NAMALWA (cell line): ENCODE data around the gene PADI1.
"Not testable (repeated sequence)": the region's sequence is repeated elsewhere in the genome, so short reads cannot be mapped to it uniquely, and the experiment has no call there.

ENCODE experiments used
- DNase-seq: peaks from one replicate; pipeline ENCODE4 v3.0.0-alpha.2; 2015; ENCODE audit warnings: low spot score

The PADI1 gene

DNA sequence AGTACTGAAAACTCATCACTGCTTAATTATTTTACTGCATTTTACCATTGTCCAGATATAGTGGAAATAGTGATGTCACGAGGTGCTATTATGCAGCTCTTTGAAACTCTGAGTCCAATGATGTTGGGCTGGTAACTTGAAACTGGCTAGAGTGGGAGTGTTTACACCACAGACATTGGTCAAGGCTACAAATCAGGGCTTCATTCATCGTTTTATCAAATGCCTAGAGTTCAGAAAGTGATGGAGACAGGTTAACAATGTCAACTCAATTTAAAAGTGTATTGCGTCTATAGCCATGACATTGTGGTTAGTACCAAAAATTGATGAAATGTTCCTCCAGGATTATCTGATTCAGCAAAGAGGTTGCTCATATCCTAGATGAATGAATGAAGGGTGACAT lies 12.7 kb downstream of the PADI1 start:
- DNase-seq: no peak

DNA sequence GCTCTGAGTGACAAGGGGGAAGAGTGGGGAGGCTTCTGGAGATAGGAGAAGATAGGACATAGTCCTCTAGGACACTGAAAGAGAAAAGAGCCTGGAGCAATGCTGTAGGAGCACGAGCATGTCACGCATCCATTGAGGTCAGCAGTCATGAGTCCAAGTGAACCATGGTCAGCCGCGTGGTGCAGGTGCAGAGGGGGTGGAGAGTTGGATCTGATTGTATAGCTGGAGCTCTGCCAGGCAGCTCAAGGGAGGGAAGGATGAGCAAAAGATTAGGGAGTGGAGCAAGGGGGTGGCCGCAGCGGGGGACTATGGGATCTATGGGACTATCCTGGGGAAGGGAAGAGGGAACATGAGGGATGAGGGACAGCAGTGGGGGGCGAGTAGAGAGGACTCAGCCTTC lies 14.0 kb downstream of the PADI1 start:
- no peak for DNase-seq

DNA sequence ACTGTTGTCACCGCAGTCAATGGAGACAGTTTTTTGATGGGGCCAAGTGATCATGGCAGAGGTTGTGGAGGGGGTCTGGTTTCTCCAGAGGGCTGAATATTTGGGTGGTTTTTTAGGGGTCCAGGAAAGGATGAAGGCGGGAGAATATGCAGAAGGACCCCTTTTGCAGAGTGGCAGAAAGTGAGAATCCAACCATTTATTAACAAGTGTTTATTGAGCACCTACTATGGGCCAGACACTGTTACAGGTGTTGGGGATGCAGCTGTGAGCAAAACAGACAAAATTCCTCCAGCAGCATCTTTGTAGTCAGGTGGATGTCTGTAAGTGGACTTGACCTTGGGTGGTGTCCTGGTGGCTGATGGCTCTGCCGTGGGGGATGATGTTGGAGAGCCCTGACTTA lies 15.4 kb downstream of the PADI1 start:
- no peak for DNase-seq

DNA sequence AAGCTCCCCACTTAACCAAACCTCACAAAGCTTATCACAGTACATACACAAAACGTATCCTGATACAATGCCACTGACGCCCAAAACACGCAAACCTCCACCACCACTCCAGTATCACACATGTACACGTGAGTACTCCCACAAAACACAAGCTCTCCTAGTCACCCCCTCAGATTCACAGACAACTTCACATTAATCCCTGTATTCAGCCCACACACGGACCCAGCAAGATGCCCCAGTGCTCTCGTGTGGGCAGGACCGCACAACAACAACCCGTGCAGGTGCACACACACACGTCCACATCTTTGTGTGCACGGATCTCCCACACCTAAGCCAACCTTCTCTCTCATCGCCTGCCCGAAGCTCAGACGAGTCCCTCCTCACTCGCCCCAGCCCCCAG lies 17.6 kb downstream of the PADI1 start:
- no peak for DNase-seq

DNA sequence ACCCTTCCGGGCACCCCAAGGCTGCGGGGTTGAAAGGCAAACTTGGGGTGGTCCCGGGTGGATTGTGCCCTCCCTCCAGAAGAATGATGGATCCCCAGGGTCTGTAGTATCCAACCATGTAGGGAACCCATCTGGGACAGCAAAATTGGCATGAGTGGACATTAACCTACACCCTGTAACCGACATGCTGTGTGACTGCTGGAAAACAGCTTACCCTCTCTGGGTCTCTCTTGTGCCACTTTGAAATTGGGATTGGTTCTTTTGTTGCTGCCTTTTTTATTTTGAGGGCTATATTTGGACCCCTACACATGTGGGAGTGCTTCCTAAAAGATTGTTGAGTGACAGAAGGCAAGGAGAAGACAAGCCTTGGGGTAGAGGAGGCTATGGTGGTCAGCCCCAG lies 19.5 kb downstream of the PADI1 start:
- no peak for DNase-seq

DNA sequence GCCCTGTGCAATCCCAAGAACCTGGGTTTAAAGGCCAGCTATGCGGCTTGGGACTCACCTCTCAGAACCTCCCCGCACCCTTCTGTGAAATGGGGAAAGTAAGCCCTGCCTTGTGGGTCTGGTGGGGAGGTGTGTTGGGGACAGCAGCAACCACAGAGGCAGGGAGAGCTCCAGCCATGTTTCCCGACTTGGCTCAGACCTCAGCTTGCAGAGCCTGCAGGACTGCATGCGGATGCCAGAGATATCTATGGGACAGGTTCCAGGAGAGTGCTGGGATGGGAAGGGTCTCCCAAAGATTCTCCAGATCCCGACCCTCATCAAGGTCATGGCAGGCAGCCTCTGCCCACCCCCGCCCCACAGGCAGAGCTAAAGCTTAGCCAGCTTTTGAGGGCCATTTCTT lies 20.2 kb downstream of the PADI1 start:
- DNase-seq: no peak

DNA sequence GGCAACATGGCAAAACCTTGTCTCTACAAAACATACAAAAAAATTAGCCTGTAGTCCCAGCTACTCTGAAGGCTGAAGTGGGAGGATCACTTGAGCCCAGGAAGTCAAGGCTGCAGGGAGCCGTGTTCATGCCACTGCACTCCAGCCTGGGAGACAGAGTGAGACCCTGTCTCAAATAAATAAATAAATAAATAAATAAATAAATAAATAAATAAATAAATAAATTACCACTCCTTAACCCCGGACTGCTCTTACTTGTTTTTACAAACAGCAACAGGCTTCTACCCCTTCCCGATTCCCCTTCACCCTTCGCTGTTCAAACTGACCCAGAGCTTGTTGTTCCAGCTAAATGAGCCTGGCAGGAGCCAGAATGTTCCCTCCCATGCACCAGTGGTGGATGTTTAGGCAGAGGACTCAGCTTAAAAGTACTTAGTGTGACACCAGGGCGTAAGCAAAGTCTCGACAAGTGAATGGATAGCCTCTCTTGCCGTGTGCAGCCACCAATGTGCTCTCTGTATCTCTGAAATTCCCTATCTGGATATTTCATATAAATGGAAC lies 22.5 kb downstream of the PADI1 start:
- DNase-seq: no peak

DNA sequence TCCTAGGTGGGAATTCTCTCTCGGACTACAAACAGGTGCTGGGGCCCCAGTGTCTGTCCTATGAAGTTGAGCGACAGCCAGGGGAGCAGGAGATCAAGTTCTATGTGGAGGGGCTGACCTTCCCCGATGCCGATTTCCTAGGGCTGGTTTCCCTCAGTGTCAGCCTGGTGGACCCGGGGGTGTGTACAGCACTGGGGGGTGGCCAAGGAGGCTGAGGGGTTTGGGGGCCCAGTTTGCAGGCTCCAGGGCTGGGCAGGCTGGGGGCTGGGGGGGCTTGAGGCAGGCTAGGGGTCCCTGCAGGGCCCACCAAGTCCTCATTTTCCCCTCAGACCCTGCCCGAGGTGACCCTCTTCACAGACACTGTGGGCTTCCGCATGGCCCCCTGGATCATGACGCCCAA lies 23.7 kb downstream of the PADI1 start:
- DNase-seq: no peak

DNA sequence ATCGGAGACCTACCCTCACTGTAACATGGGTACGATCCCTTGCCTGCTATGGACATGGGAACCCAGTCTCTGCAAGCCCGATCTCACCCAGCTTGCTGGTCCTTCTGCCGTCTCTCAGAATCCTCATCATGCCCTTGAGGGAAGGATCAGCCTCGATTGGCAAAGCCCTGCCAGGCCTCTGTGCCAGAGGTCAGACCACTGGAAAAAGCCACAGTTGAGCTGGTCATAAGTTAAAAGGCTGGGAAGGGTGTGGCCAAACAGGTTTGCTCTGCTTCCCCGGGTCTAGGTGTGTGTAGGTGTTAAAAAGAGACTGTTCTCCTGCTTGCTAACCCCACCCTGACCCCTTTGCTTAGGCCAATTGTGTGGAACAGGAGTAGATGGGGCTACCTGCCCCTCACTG lies 24.5 kb downstream of the PADI1 start:
- DNase-seq: no peak

DNA sequence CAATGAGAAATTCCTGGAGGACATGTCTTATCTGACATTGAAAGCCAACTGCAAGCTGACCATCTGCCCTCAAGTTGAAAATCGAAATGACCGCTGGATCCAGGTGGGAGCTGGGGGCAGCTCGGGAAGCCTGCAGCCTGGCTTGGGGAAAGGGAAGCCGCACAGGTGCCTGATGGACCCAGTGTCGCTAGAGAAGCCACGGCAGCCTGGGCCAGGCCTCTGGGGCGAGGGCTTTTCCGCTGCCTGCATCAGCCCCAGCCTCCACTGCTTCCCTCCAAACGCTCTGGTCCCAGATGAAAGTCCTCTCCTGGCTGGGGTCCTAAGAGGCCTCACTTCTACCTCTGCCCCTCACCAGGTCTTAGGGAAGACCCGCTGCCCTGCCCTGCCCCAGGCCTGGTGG lies 25.2 kb downstream of the PADI1 start:
- no peak for DNase-seq

DNA sequence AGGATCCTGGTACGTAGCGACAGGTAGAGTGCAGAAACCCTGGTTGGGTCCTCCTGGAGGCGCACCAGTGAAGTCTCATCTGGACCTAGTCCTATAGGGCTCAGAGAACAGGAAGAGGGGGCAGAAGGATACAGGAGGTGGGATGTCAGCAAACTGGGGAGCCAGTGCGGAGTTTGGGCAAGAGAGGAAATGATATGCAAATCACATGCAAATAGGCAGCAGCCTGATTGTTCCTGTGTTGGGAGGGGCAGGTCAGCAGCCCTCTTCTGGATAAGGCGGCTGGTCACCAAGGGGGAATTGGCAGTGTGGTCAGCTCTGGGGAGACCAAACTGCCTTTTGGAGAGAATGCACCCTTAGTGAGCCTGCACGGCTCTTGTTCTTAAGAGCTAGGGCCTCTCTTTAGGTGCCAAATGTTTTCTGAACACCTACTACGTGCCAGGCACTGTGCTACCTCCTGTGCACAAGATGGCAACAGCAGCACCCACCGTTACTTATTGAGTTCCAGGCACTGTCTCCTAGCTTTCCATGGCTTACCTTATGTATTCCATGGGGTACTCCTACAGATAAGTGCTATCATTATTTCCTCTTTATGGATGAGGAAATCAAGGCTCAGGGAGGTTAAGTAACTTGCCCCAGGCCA lies 25.9 kb downstream of the PADI1 start:
- peak; percentile 31 for DNase-seq

DNA sequence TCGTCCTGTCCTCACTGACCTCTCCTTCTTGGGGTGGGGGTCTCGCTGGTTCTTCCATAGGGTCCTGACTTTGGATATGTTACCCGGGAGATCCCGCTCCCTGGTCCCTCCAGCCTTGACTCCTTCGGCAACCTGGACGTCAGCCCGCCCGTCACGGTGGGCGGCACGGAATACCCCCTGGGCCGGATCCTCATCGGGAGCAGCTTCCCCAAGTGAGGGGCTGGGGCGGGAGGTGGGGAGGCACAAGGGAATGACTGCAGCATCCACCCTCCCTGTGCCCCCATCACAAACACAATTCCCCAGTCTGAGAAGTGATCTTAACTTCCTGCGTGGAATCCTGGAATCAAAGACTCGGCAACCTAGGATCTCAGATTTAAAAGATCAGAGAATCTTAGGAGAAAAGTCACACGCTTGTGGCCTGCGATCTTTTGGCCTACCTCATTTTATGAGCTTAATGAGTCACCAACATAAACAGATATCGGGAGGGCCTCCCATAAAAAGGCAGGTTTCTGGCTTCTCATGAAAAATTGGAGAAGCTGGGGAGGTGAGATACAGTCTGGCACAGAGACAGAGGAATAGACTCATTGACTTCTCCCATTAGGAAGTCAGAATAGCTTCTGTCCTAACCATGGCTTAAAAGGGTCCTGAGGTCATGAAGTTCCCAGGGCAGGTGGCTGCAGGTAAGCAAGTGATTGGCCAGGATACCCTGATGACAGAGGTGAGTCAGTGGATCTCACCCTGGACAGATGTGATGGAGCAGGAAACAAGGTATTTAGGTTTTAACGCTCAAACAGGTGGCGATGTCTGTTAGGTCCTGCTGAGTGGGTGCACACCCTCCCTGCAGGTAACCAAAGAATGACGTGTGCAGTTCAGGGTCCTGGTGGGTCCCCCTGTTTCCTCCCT lies 28.1 kb downstream of the PADI1 start:
- no peak for DNase-seq

DNA sequence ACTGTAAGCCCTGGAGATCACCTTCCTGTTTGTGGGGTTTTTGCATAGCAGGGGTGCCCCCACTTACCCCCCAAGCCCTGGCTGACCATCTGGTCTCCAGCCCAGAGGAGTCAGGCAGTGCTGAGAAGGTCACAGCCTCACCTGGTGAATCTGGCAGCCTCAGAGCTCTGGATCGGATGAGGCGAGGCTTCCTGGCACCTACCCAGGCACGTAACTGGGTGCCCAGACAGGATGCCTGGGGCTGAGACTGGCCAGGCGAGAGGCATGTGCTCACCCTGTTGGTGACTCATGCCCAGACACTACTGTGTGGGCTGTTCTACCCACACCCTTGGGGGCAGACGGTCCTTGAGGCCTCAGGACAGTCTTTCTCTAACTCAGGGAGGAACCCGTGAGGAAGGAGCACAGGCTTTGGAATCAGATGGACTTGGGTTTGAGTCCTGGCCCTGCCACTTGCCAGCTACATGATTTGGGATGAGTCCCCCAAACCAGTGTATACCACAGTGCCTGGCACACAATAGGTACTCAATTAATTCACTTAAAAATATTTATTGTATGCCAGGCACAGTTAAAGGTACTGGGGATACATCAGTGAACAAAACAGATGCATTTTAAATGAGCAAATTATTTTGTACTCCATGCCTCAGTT lies 28.9 kb downstream of the PADI1 start:
- DNase-seq: no peak

DNA sequence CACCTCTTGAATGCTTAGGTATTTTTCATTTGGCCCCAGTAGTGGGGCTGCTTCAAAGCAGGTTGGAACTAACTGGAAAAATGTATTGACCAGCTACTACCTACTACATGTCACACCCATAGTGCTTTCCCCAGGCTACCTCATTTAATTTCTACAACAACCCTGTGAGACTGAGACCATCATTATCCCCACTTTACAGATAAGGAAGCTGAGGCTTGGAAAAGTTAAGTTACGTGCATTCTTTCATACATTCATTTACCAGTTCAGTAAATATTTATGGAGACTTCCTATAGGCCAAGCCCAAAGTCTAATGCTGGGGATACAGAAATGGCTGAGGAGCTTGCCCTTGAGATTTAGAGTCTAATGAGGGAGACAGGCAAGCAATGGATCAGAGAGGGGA lies 29.5 kb downstream of the PADI1 start:
- DNase-seq: no peak

DNA sequence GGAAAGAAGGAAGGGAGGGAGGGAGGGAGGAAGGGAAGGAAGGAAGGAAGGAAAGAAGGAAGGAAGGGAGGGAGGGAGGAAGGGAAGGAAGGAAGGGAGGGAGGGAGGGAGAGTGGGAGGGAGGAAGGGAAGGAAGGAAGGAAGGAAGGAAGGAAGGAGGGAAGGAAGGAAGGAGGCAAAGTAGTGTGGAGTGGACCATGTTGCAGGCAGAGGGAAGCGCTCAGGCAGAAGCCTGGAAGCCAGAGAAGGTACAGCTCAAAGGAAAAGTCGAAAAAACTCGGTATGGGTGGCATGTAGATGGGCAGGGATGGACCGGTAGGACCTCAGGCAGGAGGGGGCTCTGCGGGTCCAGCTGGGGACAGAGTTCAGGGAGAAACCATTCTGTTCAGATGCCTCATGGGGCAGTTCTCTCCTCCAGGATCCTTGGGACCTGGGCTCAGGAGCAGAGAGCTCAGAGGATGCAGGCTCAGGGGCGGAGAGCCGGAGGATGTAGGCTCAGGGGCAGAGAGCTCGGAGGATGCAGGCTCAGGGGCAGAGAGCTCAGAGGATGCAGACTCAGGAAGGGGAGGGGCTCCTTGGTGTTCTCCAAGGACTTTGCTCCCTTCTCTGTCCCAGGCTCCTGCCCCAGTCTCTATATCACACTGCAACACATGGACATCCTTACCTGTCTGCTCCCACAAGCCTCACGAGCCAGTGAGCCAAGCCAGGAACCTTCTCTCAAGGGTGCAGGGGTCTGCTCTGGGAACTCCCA lies 30.4 kb downstream of the PADI1 start:
- DNase-seq: no peak

DNA sequence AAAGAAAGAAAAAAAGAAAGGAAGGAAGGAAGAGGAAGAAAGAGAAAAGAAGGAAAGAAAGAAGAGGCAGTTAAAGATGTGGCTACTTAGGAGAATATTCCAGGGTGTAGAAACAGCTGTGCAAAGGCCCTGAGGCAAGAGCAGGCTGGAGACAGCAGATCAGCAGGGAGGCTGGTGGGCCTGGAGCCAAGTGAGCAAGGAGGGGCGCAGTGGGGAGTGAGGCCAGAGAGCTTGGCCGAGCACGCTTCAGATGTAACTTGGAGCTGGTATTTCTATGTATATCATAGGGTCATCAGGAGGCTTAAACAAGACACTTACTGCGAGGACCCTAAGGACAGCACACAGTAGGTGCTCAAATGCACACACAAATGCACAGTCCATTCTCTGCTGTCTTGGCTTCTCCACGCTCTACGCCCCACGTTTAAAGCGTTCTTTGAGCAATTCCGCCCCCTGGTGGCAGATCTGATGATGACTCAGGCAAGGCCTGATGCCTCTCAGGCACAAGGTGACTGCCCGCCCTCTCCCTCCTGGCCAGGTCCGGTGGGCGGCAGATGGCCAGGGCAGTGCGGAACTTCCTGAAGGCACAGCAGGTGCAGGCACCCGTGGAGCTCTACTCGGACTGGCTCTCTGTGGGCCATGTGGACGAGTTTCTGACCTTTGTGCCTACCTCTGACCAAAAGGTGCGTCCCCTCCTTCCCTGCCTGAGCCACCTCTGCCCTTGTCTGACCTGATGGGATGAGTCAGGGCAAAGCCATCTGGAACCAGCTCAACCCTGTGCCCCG lies 32.0 kb downstream of the PADI1 start:
- DNase-seq: peak; percentile 94

DNA sequence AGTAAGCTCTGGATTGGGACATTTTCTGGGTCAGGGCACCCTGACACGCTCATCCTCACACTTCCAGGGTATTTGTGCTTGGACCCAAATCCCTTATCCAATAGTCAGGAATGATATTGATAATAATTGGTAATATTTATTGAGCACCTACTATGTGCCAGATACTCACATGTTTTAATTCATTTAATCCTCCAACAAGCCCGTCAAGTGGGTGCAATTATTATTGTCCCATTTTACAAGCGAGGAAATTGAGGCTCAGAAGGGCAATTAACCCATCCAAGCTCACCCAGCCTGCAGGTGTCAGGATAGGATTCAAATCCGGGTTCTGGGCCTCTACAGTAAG lies 32.6 kb downstream of the PADI1 start:
- no peak for DNase-seq

DNA sequence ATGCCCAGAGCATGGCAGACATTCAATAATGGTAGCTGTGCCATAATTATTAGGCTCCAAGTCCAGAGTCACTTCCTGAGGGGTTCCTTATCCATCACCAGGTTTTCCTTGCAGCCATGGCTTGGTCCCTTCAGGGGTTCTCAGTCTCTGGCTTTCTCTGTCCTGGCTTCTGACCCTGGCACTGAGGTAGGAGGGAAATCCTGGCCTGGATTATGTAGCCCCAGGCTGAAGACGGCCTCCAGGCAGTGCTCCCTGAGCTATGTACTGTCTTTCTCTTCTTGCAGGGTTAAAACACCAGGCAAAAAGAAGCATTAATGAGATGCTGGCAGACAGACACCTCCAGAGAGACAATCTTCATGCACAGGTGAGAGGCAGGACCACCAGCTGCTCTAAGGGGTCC lies 34.5 kb downstream of the PADI1 start:
- peak; percentile 88 for DNase-seq

DNA sequence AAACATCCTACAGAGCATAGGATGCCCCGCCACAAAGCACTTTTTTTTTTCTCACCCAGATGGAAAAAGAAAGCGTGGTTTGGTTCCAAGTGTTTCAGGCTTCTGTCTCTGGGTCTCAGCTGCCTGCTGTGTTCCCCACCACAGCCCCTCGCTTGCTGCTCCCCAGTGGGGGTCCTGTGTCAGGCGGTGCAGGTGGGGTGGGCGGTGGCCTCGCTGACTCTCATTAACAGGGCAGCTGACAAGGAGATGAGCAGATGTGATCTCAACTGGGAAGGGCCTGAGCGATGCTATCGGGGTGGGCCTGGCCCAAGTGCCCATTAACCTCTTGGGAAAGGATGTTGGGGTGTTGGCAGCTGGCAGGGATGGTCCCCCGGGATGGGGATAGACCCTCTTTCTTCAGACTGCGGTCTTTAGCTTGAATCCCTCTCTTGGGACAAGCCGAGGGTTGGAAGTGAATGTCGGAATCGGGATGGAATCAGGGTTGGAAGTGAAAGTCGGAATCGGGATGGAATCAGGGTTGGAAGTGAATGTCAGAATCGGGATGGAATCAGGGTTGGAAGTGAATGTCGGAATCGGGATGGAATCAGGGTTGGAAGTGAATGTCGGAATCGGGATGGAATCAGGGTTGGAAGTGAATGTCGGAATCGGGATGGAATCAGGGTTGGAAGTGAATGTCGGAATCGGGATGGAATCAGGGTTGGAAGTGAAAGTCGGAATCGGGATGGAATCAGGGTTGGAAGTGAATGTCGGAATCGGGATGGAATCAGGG lies 36.3 kb downstream of the PADI1 start:
- DNase-seq: peak; percentile 34

DNA sequence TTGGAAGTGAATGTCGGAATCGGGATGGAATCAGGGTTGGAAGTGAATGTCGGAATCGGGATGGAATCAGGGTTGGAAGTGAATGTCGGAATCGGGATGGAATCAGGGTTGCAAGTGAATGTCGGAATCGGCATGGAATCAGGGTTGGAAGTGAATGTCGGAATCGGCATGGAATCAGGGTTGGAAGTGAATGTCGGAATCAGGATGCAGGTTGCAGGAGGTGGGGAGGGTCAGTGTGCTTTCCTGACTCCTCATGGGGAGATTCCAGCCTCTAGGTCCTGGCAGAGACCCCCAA lies 36.8 kb downstream of the PADI1 start:
- not testable (repeated sequence) for DNase-seq

DNA sequence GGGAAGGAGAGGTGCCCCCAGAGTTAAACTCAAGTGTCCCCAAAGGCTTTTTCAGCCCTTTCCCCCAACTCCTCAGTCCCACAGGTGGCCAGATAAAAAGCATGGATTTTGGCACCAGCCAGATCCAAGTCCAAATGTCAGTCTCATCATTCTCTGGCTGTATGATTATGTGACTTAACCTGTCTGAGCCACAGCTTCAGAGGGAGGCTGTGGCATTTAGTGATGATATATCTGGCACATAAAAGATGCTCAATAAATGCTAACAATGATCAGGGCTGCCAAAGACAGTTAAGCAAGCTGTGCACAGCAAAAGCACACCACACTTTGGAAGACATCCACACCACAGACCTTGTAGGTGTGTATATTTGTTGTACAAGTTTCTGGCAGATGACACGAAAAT lies 38.3 kb downstream of the PADI1 start:
- DNase-seq: no peak
